Stimulated activated naive CD8-positive, alpha-beta T cell treated with anti-CD3 and anti-CD28 coated beads, Interleukin-15, amount 100 ng/mL, for 72 hours (primary cell): ENCODE measurements around the gene HECW1.
"Not testable (repeated sequence)": the region's sequence is repeated elsewhere in the genome, so short reads cannot be mapped to it uniquely, and the experiment has no call there.

Experiments used
- ATAC-seq: fragments of 150-1000 bp; cut with Tn5 transposase; 2 replicates; pipeline ENCODE4 v1.10.0; 2021; ENCODE audit warnings: mild to moderate bottlenecking, moderate library complexity
- DNase-seq, 2 donors: peaks; one replicate each; pipeline ENCODE4 v3.0.0; 2021 to 2022
- H3K27ac Mint-ChIP-seq, 2 donors: one replicate each; pipeline ENCODE4 v1.8.0; 2022; ENCODE audit warnings: mild to moderate bottlenecking in 2 of 2, mixed read lengths in 2 of 2, moderate library complexity in 2 of 2
- H3K27me3 Mint-ChIP-seq: one replicate; pipeline ENCODE4 v1.8.0; 2022; ENCODE audit warnings: mixed read lengths
- H3K4me1 Mint-ChIP-seq: one replicate; pipeline ENCODE4 v1.8.0; 2022; ENCODE audit warnings: mild to moderate bottlenecking, mixed read lengths
- H3K4me3 Mint-ChIP-seq, 2 donors: one replicate each; pipeline ENCODE4 v1.8.0; 2022; ENCODE audit warnings: mild to moderate bottlenecking in 2 of 2, mixed read lengths in 2 of 2, moderate library complexity in 1 of 2
- H3K9me3 Mint-ChIP-seq, 2 donors: one replicate each; pipeline ENCODE4 v1.8.0; 2022; ENCODE audit warnings: mixed read lengths in 2 of 2

The HECW1 gene

DNA sequence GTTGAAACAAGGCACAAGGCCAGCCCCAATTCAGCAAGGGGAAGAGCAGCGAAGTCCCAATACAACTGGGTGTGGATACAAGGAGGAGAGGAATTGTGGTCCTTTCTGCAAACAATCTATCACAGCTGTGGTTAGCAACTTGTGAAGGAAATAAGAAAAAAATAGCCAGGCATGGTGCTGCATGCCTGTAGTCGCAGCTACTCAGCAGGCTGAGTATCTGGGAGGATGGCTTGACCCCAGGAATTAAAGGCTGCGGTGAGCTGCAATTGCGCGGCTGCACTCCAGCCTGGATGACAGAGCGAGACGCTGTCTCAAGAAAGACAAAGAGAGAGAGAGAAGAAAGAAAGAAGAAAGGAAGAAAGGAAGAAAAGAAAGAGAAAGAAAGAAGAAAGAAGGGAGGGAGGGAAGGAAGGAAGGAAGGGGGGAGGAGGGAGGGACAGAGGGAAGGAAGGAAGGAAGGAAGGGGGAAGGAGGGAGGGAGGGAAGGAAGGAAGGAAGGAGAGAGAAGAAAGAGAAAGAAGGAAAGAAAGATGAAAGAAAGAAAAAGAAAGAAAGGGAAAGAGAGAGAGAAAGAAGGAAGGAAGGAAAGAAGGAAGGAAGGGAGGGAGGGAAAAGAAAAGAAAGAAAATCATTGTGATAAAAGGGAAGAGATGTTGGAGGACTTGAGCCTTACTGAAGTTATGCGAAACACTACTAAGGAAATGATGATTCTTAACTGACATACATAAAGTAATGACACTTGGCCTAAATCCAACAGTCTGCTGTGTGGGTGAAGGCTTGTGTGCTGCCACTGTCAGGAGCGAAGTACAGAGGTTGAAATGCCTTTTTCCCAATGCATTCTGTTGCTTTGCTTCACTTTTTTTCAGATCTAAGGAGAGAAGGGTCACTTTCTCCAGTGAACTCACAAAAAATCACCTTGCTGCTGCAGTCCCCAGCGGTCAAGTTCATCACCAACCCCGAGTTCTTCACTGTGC lies 353.4 kb downstream of the HECW1 start:
- no peak overlapping the region for H3K4me3 Mint-ChIP-seq
- ATAC-seq, result no peak
- H3K27me3 Mint-ChIP-seq, result peaks cover 20% of the 10 kb centered on the region
- H3K9me3 Mint-ChIP-seq, result no peaks in the 10 kb centered on the region
- H3K27ac Mint-ChIP-seq, result no peak overlapping the region
- no peak for DNase-seq
- peaks cover 16% of the 10 kb centered on the region for H3K4me1 Mint-ChIP-seq

DNA sequence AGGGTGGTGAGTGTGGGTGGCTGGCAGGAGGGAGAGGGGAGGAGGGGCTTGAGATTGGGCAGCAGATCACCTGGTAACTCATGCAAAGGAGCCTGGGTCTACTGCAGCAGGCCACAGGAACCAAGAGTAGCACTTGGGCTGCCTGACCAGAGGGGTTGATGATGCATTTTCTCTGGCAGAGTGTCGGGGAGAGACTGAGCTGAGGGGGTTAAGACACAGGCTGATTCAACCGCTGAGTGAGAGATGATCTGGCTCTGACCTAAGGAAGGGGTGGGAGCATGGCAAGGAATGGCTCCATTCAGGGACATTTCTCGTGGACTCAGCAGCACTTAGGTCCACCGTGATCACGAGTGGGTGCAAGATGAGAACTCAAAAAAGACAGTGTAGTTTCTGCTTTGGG lies 355.0 kb downstream of the HECW1 start:
- DNase-seq (no peak), ATAC-seq (peak; percentile 7)
- H3K4me1 Mint-ChIP-seq, result peaks cover 7% of the 10 kb centered on the region
- H3K4me3 Mint-ChIP-seq, result no peak overlapping the region
- H3K9me3 Mint-ChIP-seq, result no peaks in the 10 kb centered on the region
- H3K27ac Mint-ChIP-seq, result no peak overlapping the region
- peaks cover 16% of the 10 kb centered on the region for H3K27me3 Mint-ChIP-seq

DNA sequence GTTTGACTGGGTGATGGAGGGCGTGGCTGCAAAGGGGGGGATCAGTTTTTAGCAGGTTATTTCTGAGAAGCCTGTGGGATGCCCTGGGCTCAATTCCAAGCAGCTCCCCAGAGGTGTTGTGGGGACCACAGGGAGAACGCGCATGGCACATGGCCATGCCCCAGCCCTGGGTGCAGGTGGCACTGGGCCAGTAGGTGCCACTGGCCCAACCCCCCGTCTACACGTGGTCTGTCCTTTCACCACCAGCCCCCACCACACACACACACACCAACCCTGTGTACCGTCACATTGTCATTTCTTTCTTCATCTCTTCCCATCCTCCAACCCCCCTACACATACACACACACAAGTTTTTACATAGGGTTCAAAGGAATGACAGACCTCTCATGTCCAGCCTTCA lies 355.4 kb downstream of the HECW1 start:
- Mint-ChIP-seq H3K27ac (no peak overlapping the region), H3K4me3 (no peak overlapping the region), H3K9me3 (no peaks in the 10 kb centered on the region), H3K4me1 (peaks cover 7% of the 10 kb centered on the region), H3K27me3 (peaks cover 12% of the 10 kb centered on the region)
- peak; percentile 58 for ATAC-seq
- DNase-seq, result no peak

DNA sequence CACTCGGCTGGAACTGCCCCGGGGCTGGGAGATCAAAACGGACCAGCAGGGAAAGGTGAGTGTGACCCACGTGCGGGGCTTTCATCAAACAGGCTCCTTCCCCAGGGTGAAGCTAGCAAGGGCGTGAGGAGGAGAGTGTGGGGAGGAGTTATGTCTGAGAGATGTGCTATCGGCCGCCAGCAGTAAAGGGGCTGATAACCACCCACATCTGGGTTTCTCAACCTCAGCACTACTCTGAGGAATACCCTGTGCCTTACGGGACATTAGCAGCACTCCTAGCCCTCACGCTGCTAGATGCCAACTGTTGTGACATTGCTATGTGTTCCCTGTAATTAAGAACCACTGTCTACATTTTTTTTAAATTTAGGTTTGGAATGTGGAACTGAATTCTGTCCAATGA lies 356.6 kb downstream of the HECW1 start:
- Mint-ChIP-seq H3K4me3 (no peak overlapping the region), H3K9me3 (no peaks in the 10 kb centered on the region), H3K27me3 (peaks cover under 1% of the 10 kb centered on the region), H3K27ac (no peak overlapping the region), H3K4me1 (peaks cover 7% of the 10 kb centered on the region)
- ATAC-seq, result no peak
- DNase-seq, result no peak

DNA sequence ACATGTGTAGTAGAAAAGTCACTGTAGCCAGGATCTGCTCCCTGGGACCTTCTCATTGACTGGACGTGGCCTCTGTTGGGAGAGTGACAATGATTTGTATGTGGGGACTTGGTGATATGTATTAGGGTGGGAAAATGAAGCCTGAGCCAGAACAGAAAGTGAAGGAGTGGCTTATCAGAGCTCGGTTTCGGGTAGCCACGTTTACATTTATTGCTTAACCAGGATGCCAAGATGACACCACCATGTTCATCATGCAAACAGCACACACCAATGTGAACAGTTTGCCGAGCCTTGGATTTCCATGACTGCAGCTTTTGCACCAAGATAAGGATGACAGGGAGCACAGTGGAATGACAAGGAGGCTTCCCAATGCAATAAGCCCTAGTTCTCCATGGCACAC lies 357.7 kb downstream of the HECW1 start:
- Mint-ChIP-seq H3K4me3 (no peak overlapping the region), H3K27ac (no peak overlapping the region), H3K9me3 (no peaks in the 10 kb centered on the region), H3K27me3 (no peaks in the 10 kb centered on the region), H3K4me1 (peaks cover 7% of the 10 kb centered on the region)
- DNase-seq (no peak), ATAC-seq (no peak)

DNA sequence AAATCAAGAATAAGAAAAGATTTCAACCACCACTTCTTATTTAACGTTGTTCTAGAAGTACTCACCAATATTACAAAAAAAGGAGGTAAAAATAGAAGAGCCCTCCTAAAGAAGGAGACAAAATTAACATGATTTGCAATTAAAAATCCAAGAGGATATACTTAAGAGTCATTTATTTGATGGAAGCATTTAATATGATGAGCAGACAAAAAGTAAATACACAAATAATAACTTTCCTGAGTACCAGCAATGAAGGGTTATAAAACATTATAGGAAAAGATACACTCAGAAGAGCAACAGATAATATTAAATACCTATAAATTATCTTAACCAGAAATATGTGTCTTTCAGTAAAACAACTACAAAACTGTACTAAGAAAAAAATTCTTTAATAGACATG lies 363.5 kb downstream of the HECW1 start:
- Mint-ChIP-seq H3K9me3 (no peaks in the 10 kb centered on the region), H3K4me3 (no peak overlapping the region), H3K27ac (no peak overlapping the region), H3K27me3 (no peaks in the 10 kb centered on the region), H3K4me1 (no peaks in the 10 kb centered on the region)
- ATAC-seq (no peak), DNase-seq (no peak)

DNA sequence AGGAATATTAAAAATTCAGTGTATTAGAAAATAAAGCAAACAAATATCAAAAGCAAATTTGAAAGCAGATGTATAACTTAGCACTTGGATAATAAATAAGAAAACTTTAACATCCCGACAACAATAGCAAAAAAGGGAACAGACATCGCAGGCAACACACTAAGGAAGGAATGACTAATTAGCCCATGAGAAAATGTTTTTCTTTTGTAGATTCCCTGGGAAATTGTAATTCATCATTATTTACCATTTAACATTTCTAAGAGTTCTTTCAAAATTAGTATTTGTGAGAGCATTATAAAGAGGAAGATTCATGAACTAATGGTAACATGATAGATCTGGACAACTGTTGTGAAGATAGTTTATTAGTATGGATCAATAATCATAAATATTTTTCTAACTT lies 364.4 kb downstream of the HECW1 start:
- Mint-ChIP-seq H3K9me3 (no peaks in the 10 kb centered on the region), H3K4me3 (no peak overlapping the region), H3K27me3 (no peaks in the 10 kb centered on the region), H3K27ac (no peak overlapping the region), H3K4me1 (no peaks in the 10 kb centered on the region)
- ATAC-seq (no peak), DNase-seq (no peak)

DNA sequence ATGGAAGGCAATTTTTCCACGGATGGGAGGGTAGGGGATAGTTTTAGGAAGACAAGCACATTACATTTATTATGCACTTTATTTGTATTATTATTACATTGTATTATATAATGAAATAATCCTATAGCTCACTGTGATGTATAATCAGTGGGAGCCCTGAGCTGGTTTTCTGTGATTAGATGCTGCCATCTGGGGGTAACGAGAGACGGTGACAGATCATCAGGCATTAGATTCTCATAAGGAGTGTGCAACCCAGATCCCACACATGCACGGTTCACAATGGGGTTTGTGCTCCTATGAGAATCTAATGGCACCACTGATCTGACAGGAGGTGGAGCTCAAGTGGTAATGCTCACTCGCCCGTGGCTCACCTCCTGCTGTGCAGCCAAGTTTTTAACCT lies 366.6 kb downstream of the HECW1 start:
- ATAC-seq (no peak), DNase-seq (no peak)
- H3K27me3 Mint-ChIP-seq, result no peaks in the 10 kb centered on the region
- no peaks in the 10 kb centered on the region for H3K9me3 Mint-ChIP-seq
- no peaks in the 10 kb centered on the region for H3K4me1 Mint-ChIP-seq
- no peak overlapping the region for H3K4me3 Mint-ChIP-seq
- no peak overlapping the region for H3K27ac Mint-ChIP-seq

DNA sequence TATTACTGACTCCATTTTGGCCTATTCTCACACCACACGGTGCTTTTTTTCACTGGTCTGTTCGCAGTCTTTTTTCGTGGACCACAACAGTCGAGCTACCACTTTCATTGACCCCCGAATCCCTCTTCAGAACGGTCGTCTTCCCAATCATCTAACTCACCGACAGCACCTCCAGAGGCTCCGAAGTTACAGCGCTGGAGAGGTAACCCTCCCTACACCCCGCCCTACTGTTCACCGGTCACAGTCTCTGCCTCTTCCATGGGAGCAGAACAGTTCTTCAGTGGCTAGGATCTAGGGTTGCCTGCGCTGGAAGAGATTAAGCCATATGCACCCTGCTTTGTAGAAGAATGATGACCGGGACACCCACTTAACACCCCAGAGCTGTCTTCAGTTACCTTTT lies 367.1 kb downstream of the HECW1 start:
- Mint-ChIP-seq H3K4me3 (no peak overlapping the region), H3K9me3 (no peaks in the 10 kb centered on the region), H3K4me1 (no peaks in the 10 kb centered on the region), H3K27ac (no peak overlapping the region), H3K27me3 (no peaks in the 10 kb centered on the region)
- ATAC-seq, result no peak
- DNase-seq, result no peak

DNA sequence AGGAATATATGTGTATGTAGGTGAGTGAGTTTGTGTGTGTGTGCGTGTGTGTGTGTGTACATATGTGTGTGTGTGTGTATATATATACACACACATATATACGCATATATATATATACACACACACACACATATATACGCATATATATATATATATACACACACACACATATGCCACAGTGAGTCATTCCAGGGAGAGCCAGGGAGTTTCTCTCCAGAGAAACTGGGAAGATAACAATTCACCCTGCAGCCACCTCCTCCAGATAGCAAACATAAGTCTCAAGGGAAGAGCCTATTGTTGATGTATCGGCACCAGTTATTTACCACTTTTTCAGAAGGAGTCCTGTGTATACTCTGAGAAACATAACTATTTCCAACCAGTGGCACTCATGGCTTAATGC lies 368.1 kb downstream of the HECW1 start:
- no peak for DNase-seq
- Mint-ChIP-seq H3K9me3 (no peaks in the 10 kb centered on the region), H3K4me3 (no peak overlapping the region)

DNA sequence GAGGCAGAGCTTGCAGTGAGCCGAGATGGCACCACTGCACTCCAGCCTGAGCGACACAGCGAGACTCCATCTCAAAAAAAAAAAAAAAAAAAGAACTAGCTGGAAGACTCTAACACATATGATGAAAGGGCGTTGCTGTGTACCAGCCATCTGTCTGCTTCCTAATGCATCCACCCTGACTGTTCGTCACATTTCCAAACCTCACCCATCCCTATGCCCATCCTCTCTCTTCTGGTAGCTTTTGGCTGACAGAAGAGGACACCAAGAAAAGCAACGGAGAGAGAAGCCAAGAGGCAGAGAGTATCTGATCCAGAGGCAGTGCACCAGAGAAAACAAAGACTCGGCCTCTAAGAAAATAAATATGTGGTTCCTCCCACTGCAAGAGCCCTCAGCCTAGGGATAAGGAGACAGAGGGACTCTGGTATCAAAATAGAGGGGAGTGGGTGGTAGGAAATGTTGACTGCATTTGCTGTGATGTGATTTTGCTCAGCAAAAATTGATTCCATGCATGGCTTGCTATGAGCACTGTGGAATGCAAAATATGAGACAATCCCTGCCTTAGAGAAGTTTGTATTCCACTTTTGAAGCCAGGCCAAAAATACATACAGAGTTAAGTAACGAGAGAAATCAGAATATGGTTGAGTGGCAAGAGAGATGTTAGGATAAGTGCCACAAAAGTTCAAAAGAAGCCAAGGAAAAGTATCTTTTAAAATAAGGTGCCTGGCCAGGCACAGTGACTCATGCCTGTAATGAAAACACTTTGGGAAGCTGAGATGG lies 369.6 kb downstream of the HECW1 start:
- Mint-ChIP-seq H3K27ac (no peak overlapping the region), H3K4me1 (no peaks in the 10 kb centered on the region), H3K27me3 (no peaks in the 10 kb centered on the region), H3K9me3 (no peaks in the 10 kb centered on the region), H3K4me3 (no peak overlapping the region)
- ATAC-seq (no peak), DNase-seq (no peak)

More for the DNA sequence above, 368.1 kb downstream of the HECW1 start:
- no peaks in the 10 kb centered on the region for H3K4me1 Mint-ChIP-seq
- ATAC-seq, result no peak
- H3K27me3 Mint-ChIP-seq, result no peaks in the 10 kb centered on the region
- H3K27ac Mint-ChIP-seq, result no peak overlapping the region

DNA sequence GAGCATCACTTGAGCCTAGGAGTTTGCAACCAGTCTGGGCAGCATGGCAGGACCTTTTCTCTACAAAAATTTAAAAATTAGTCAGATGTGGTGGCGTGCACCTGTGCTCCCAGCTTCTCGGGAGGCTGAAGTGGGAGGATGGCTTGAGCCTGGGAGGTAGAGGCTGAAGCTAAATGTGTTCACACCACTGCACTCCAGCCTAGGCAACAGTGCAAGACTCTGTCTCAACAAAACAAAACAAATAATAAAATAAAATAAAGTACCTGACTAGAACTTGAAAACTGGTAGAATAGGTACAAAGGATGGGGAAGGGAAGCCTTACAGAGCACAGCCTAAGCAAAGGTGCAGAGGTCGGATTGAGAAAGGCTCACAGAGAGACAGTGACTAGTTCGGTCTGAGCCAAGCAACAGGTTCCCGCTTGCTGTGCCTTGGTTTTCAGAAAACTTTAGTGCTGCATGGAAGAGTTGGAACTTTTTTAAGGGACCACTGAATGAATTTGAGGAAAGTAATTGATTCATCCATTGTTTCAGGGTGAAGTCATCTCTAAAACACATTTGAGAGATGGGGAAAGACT lies 370.3 kb downstream of the HECW1 start:
- DNase-seq (no peak), ATAC-seq (no peak)
- Mint-ChIP-seq H3K27me3 (no peaks in the 10 kb centered on the region), H3K9me3 (no peaks in the 10 kb centered on the region), H3K27ac (no peak overlapping the region), H3K4me3 (no peak overlapping the region), H3K4me1 (no peaks in the 10 kb centered on the region)

DNA sequence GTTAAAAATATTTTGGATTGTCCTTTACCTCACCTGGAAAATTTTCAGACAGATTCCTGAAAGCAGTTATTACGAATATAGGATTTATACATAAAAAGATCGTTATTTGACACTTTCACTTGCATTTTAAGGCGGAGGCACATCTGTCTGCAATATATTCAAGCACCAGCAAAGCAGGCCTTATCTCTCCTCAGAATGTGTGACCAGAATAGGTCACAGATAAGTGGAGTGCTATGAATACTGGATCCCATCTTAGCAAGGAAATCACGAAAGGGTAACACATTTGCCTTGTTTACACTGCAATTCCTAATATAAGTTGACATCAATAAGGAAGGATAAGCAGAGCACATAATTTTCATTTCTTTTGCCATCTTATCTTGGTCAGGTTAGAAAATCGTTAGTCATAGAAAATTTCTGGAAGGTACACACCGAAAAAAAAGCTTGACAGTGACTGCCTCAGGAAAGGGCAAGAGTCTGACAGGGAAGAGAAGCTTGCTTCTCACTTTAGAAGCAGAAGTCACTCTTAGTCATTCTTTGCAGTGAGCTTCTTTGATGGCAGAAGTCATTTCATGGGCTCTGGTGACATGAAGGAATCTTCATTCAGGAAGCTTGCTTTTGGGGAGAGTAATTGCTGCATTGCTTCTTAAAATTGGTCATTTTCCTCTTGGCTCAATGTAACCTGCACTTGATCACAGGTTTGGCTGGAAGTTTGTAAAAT lies 372.4 kb downstream of the HECW1 start:
- no peaks in the 10 kb centered on the region for H3K27me3 Mint-ChIP-seq
- H3K9me3 Mint-ChIP-seq, result no peaks in the 10 kb centered on the region
- H3K4me1 Mint-ChIP-seq, result peaks cover 5% of the 10 kb centered on the region
- H3K27ac Mint-ChIP-seq, result no peak overlapping the region
- no peak for DNase-seq
- no peak for ATAC-seq
- H3K4me3 Mint-ChIP-seq, result no peak overlapping the region

DNA sequence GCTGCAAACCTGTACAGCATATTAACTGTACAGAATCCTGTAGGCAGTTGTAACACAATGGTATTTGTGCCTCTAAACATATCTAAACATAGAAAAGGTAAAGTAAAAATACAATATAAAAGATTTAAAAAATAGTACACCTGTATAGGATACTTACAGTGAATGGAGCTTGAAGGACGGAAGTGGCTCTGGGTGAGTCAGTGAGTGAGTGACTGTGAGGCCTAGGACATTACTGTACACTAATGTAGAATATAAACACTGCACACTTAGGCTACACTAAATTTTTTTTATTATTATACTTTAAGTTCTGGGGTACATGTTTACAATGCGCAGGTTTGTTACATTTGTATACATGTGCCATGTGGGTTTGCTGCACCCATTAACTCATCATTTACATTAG lies 373.1 kb downstream of the HECW1 start:
- Mint-ChIP-seq H3K4me1 (peaks cover 5% of the 10 kb centered on the region), H3K27me3 (no peaks in the 10 kb centered on the region), H3K27ac (no peak overlapping the region), H3K4me3 (no peak overlapping the region), H3K9me3 (no peaks in the 10 kb centered on the region)
- DNase-seq (no peak), ATAC-seq (no peak)

DNA sequence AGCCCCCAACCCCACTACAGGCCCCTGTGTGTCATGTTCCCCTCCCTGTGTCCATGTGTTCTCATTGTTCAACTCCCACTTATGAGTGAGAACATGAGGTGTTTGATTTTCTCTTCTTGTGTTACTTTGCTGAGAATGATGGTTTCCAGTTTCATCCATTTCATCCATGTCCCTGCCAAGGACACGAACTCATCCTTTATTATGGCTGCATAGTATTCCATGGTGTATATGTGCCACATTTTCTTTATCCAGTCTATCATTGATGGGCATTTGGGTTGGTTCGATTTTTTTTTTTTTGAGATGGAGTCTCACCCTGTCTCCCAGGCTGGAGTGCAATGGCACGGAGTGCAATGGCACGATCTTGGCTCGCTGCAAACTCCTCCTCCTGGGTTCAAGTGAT lies 373.6 kb downstream of the HECW1 start:
- not testable (repeated sequence) for H3K9me3 Mint-ChIP-seq, H3K27ac Mint-ChIP-seq, H3K4me1 Mint-ChIP-seq, H3K4me3 Mint-ChIP-seq, H3K27me3 Mint-ChIP-seq, DNase-seq, ATAC-seq
